ENCODE measurements around the gene RIF1.

- peak; percentile 58; the same call in 1 of the 2 replicates for TF ChIP-seq POLR2AphosphoS5 (IDR thresholded peaks at IDR 0.05; ENCODE audit: control insufficient read depth, insufficient read depth, low read depth, low read length)
- no peak for TF ChIP-seq CTCF (IDR thresholded peaks at IDR 0.05 in 2 of 3, conservative IDR thresholded peaks at IDR 0.05 in 1 of 3; ENCODE audit: insufficient read depth in 2 of 3, low read depth in 1 of 3, low read length in 3 of 3)
- no peak for TF ChIP-seq USF1 (CRISPR knock-in tag; IDR thresholded peaks at IDR 0.05)
- no peak for TF ChIP-seq GTF2F1 (IDR thresholded peaks at IDR 0.05; ENCODE audit: low read depth, low read length)
- TF ChIP-seq KLF6 (CRISPR knock-in tag; IDR thresholded peaks at IDR 0.05; ENCODE audit: borderline replicate concordance), result no peak
- no peak for TF ChIP-seq SP1 (CRISPR knock-in tag; IDR thresholded peaks at IDR 0.05)
- TF ChIP-seq ESRRB (CRISPR knock-in tag; IDR thresholded peaks at IDR 0.05; ENCODE audit: borderline replicate concordance), result no peak
These were observed 758 bp downstream of the RIF1 start for GRCh38 chr2:151410485-151410834.

Measured in K562 (cell line).